Heart left ventricle (tissue), 13 donors: ENCODE results near the gene HACE1.
"Not testable (repeated sequence)": the region's sequence is repeated elsewhere in the genome, so short reads cannot be mapped to it uniquely, and the experiment has no call there.

Experiments
- CTCF ChIP-seq, 12 donors: fragments of 200-600 bp; sonication (generic) in 4 of 12; IDR thresholded peaks; one replicate each; pipeline versions ENCODE4 v1.5.0 to v1.8.0; 2018 to 2022; ENCODE audit warnings: antibody characterized with exemption in 12 of 12, mild to moderate bottlenecking in 5 of 12
- POLR2A ChIP-seq, 2 donors: fragments of 450-650 bp; IDR thresholded peaks; one replicate each; pipeline ENCODE4 v1.6.1; 2017; ENCODE audit warnings: antibody characterized with exemption in 2 of 2, mild to moderate bottlenecking in 2 of 2, moderate library complexity in 2 of 2
- donor health status: ischemic (EF 13 %, LVEDD 7.1; RV severe dilation, severe dysfunction).
- donor health status: DM: no; HTN: yes; CAD: no.
- donor health status: DM: no; HTN: no; CAD: no.
- donor health status: ischemic (EF 25% LVEDD 6.9; RV normal size, moderate dysfunction).
- donor health status: ischemic (EF 25% LVEDD 5.7; RV mildly dilated, moderate dysfunction).
- donor health status: ischemic (EF 35%, LVEDD 5.7; RV mildly dilated, moderate dysfunction).
- donor health status: nonischemic (EF 11% LVEDD 7.7; RV severe dilation, severe dysfunction).
- donor health status: DM: yes; HTN: yes; CAD: no.
- donor health status: PGD.
- donor health status: ischemic (EF 29% LVEDD 5.4; RV normal size, mild dysfunction).
- donor health status: nonischemic (EF 23%, LVEDD 6.1; RV moderate dilation, normal function).

GRCh38 chr6:104805335-104805734 lies 54.4 kb downstream of the HACE1 start:
- TF ChIP-seq POLR2A, CTCF (IDR thresholded peaks at IDR 0.05): not testable (repeated sequence)
